Esophagus squamous epithelium (tissue), 5 donors: ENCODE results near the gene NEMP1. TPM values are rescaled to one million over a fixed set of nuclear protein-coding genes. Genes with fewer than 3 reads are reported as not detected.

Source experiments
- DNase-seq: peaks from one replicate; lab custom pipeline; 2025; lab: John Stamatoyannopoulos, UW
- H3K27ac ChIP-seq, 4 donors: fragments of 200-600 bp; sonication (generic); one replicate each; pipeline ENCODE4 v1.5.1; 2016 to 2019; ENCODE audit warnings: mild to moderate bottlenecking in 1 of 4
- H3K27me3 ChIP-seq, 4 donors: fragments of 200-600 bp; sonication (generic); 1 replicate in 3 of 4; 2 replicates in 1 of 4; pipeline versions ENCODE4 v1.5.1 to v1.6.0; 2017 to 2021; ENCODE audit warnings: antibody characterized with exemption in 1 of 4
- H3K36me3 ChIP-seq, 3 donors: fragments of 200-600 bp; sonication (generic); one replicate each; pipeline ENCODE4 v1.5.1; 2016 to 2019
- H3K4me1 ChIP-seq, 3 donors: fragments of 200-600 bp; sonication (generic); one replicate each; pipeline ENCODE4 v1.5.1; 2017 to 2019
- H3K4me3 ChIP-seq, 4 donors: fragments of 200-600 bp; sonication (generic); 1 replicate in 3 of 4; 2 replicates in 1 of 4; pipeline ENCODE4 v1.5.1; 2016 to 2019; ENCODE audit warnings: mild to moderate bottlenecking in 2 of 4, moderate library complexity in 1 of 4
- H3K9me3 ChIP-seq, 3 donors: fragments of 200-600 bp; sonication (generic); one replicate each; pipeline ENCODE4 v1.5.1; 2016 to 2019
- CTCF ChIP-seq, 6 experiments: fragments of 450-650 bp in 4 of 6; fragments of 200-600 bp in 2 of 6; sonication (generic) in 2 of 6; IDR thresholded peaks; one replicate each; pipeline ENCODE4 v1.5.1; 2016 to 2019; ENCODE audit warnings: antibody characterized with exemption in 6 of 6, mild to moderate bottlenecking in 4 of 6, moderate library complexity in 4 of 6
- POLR2A ChIP-seq, 4 donors: fragments of 450-650 bp; IDR thresholded peaks; one replicate each; pipeline ENCODE4 v1.6.1; 2017; ENCODE audit warnings: antibody characterized with exemption in 4 of 4, mild to moderate bottlenecking in 4 of 4, moderate library complexity in 3 of 4
- WGBS, 2 donors: methylation state at CpG; one replicate each; pipeline ENCODE4 v1.1.5; 2018; 5-methylcytosine and 5-hydroxymethylcytosine counted together
- intact Hi-C: fragments of 100-400 bp; cut with DNase I; formaldehyde crosslinking; loops from one replicate; pipeline ENCODE4 v1.15.0; 2022
- total RNA-seq, 4 donors: library from RNA; depleted of rRNA; stranded (reverse); fragments of >200 nt; gene quantifications; one replicate each; pipeline ENCODE4 v1.1.0, GENCODE V29; 2016
- donor health status: DM: yes; HTN: yes; CAD: no.

Gene NEMP1
- 1 to 10 TPM; 4.1 to 7.6 (median 6.7) TPM for total RNA-seq

GRCh38 chr12:57078519-57079404 lies at the start of gene NEMP1:
NEMP1 (minus strand) TSS chr12:57078791; CDS start chr12:57078745, 46 bp downstream.
- DNase-seq, result peak; percentile 97
- Histone ChIP-seq H3K27ac (peak within 1 kb of the TSS; percentile 74 to 90 (median 90)), H3K4me3 (peak within 1 kb of the TSS; percentile 54 to 90 (median 82)), H3K27me3 (no peaks in the 10 kb centered on the region), H3K36me3 (peaks cover 0 to 14% (median 0%) of the 10 kb centered on the region in 3 donors), H3K9me3 (no peaks in the 10 kb centered on the region), H3K4me1 (peaks cover 7 to 36% (median 19%) of the 10 kb centered on the region in 3 donors)
- intact Hi-C loops, result no loop called here
- 1% methylated on average over 16 to 24 of the region's 39 CpGs for WGBS, 2 donors
- TF ChIP-seq CTCF (IDR thresholded peaks at IDR 0.05), result peak in 1 of 6 experiments; percentile 26
- TF ChIP-seq POLR2A (IDR thresholded peaks at IDR 0.05), result peak in 3 of 4 donors; percentile 56 to 70 (median 62)

- peak in 3 of 4 donors; percentile 77 to 85 (median 82) for TF ChIP-seq POLR2A (IDR thresholded peaks at IDR 0.05)
- TF ChIP-seq CTCF (IDR thresholded peaks at IDR 0.05), result peak in 1 of 6 experiments; percentile 4
- no peaks in the 10 kb centered on the region for H3K9me3 ChIP-seq
- WGBS, 2 donors, result 0% methylated on average over 19 to 23 of the region's 57 CpGs
- H3K4me3 ChIP-seq, result peak within 1 kb of the TSS; percentile 69 to 87 (median 76)
- peak within 1 kb of the TSS; percentile 97 to 100 (median 98) for H3K27ac ChIP-seq
- peaks cover 0 to 13% (median 0%) of the 10 kb centered on the region in 4 donors for H3K27me3 ChIP-seq
- DNase-seq, result no peak
- H3K36me3 ChIP-seq, result no peaks in the 10 kb centered on the region
- intact Hi-C loops, result loop anchor here (2.0 kb wide), 1 partner anchor 55 kb away; no protein-coding TSS in a partner anchor
- H3K4me1 ChIP-seq, result peaks cover 36 to 72% (median 51%) of the 10 kb centered on the region in 3 donors
These were observed 49.3 kb upstream of the NEMP1 start, which contains the start of gene LRP1 for GRCh38 chr12:57127726-57128518. LRP1 (plus strand) TSS chr12:57128483; CDS start chr12:57128965, 482 bp downstream.

- Histone ChIP-seq H3K9me3 (no peaks in the 10 kb centered on the region), H3K27me3 (peaks cover 0 to 13% (median 0%) of the 10 kb centered on the region in 4 donors), H3K4me1 (peaks cover 29 to 65% (median 44%) of the 10 kb centered on the region in 3 donors), H3K27ac (peak overlapping the region; percentile 97 to 100 (median 98)), H3K4me3 (peak overlapping the region; percentile 69 to 87 (median 76)), H3K36me3 (no peaks in the 10 kb centered on the region)
- intact Hi-C loops, result loop anchor here (2.0 kb wide), 1 partner anchor 56 kb away; no protein-coding TSS in a partner anchor
- TF ChIP-seq POLR2A (IDR thresholded peaks at IDR 0.05) (no peak), CTCF (IDR thresholded peaks at IDR 0.05) (peak in 3 of 6 experiments; percentile 24 to 43 (median 36))
- 3 to 5% methylated on average over 13 to 14 of the region's 26 CpGs for WGBS, 2 donors
- no peak for DNase-seq
These were observed 48.6 kb upstream of the NEMP1 start for GRCh38 chr12:57127101-57127725.

- 11 to 42% methylated on average over 7 of the region's 7 CpGs for WGBS, 2 donors
- H3K4me1 ChIP-seq, result peaks cover 25 to 58% (median 37%) of the 10 kb centered on the region in 3 donors
- no peaks in the 10 kb centered on the region for H3K9me3 ChIP-seq
- no peaks in the 10 kb centered on the region for H3K36me3 ChIP-seq
- H3K27me3 ChIP-seq, result peaks cover 0 to 13% (median 0%) of the 10 kb centered on the region in 4 donors
- DNase-seq, result no peak
- TF ChIP-seq POLR2A (IDR thresholded peaks at IDR 0.05), result no peak
- TF ChIP-seq CTCF (IDR thresholded peaks at IDR 0.05), result no peak
- H3K4me3 ChIP-seq, result peak overlapping the region in 2 of 4 donors; percentile 75 to 78
- peak overlapping the region; percentile 97 to 100 (median 98) for H3K27ac ChIP-seq
- intact Hi-C loops, result loop anchor here (2.0 kb wide), 1 partner anchor 56 kb away; no protein-coding TSS in a partner anchor
These were observed 48.0 kb upstream of the NEMP1 start for GRCh38 chr12:57126561-57126960.
